Measurements from ENCODE around the gene CACNA1G. TPM values are rescaled to one million over a fixed set of nuclear protein-coding genes. Genes with fewer than 3 reads are reported as not detected.

CACNA1G gene
- total RNA-seq, 1 donor from 2014 or later, result 0.13 TPM

GRCh38 chr17:50560931-50561745 lies 623 bp downstream of the CACNA1G start:
- no peak for DNase-seq (ENCODE audit: low spot score)
- intact Hi-C loops (cut with DNase I), result no loop called here

GRCh38 chr17:50561746-50562141 lies 1.2 kb downstream of the CACNA1G start:
- intact Hi-C loops (cut with DNase I), result no loop called here
- no peak for DNase-seq (ENCODE audit: low spot score)

GRCh38 chr17:50562242-50563091 lies 2.0 kb downstream of the CACNA1G start:
- no peak for DNase-seq (ENCODE audit: low spot score)
- intact Hi-C loops (cut with DNase I), result no loop called here

GRCh38 chr17:50563092-50563511 lies 2.6 kb downstream of the CACNA1G start:
- DNase-seq (ENCODE audit: low spot score), result no peak
- intact Hi-C loops (cut with DNase I), result no loop called here

GRCh38 chr17:50564916-50565315 lies 4.4 kb downstream of the CACNA1G start:
- no peak for DNase-seq (ENCODE audit: low spot score)
- intact Hi-C loops (cut with DNase I), result no loop called here

- intact Hi-C loops (cut with DNase I), result no loop called here
- no peak for DNase-seq (ENCODE audit: low spot score)
Measured at GRCh38 chr17:50565402-50566350, 5.2 kb downstream of the CACNA1G start.

GRCh38 chr17:50566886-50567285 lies 6.4 kb downstream of the CACNA1G start:
- DNase-seq (ENCODE audit: low spot score), result no peak
- intact Hi-C loops (cut with DNase I), result no loop called here

GRCh38 chr17:50568659-50569058 lies 8.1 kb downstream of the CACNA1G start:
- intact Hi-C loops (cut with DNase I), result no loop called here
- DNase-seq (ENCODE audit: low spot score), result no peak

GRCh38 chr17:50569592-50569991 lies 9.1 kb downstream of the CACNA1G start:
- DNase-seq (ENCODE audit: low spot score), result no peak
- intact Hi-C loops (cut with DNase I), result no loop called here

GRCh38 chr17:50570032-50570431 lies 9.5 kb downstream of the CACNA1G start:
- intact Hi-C loops (cut with DNase I), result no loop called here
- no peak for DNase-seq (ENCODE audit: low spot score)

GRCh38 chr17:50570528-50570927 lies 10.0 kb downstream of the CACNA1G start:
- DNase-seq (ENCODE audit: low spot score), result no peak
- intact Hi-C loops (cut with DNase I), result no loop called here

GRCh38 chr17:50571681-50572080 lies 11.2 kb downstream of the CACNA1G start:
- intact Hi-C loops (cut with DNase I), result no loop called here
- DNase-seq (ENCODE audit: low spot score), result no peak

GRCh38 chr17:50572541-50572940 lies 12.0 kb downstream of the CACNA1G start:
- DNase-seq (ENCODE audit: low spot score), result no peak

GRCh38 chr17:50573866-50574611 lies 13.5 kb downstream of the CACNA1G start:
- intact Hi-C loops (cut with DNase I), result no loop called here
- DNase-seq (ENCODE audit: low spot score), result no peak

More at GRCh38 chr17:50572541-50572940, 12.0 kb downstream of the CACNA1G start:
- intact Hi-C loops (cut with DNase I), result no loop called here

GRCh38 chr17:50575581-50576210 lies 15.2 kb downstream of the CACNA1G start:
- no peak for DNase-seq (ENCODE audit: low spot score)
- intact Hi-C loops (cut with DNase I), result no loop called here

GRCh38 chr17:50576864-50577263 lies 16.3 kb downstream of the CACNA1G start:
- intact Hi-C loops (cut with DNase I), result no loop called here
- no peak for DNase-seq (ENCODE audit: low spot score)

GRCh38 chr17:50577451-50577954 lies 17.0 kb downstream of the CACNA1G start:
- intact Hi-C loops (cut with DNase I), result no loop called here
- DNase-seq (ENCODE audit: low spot score), result no peak

- no peak for DNase-seq (ENCODE audit: low spot score)
- intact Hi-C loops (cut with DNase I), result no loop called here
Measured at GRCh38 chr17:50578173-50578572, 17.7 kb downstream of the CACNA1G start.
